Astrocyte of the cerebellum (primary cell): ENCODE results near the gene GLOD5.

ENCODE experiments used
- DNase-seq: peaks from one replicate; pipeline ENCODE4 v3.0.0-alpha.2; 2011; ENCODE audit warnings: low read depth
- H3K4me3 ChIP-seq: 2 replicates; pipeline ENCODE4 v1.5.1; 2011; ENCODE audit warnings: mild to moderate bottlenecking, low read depth, low read length, moderate library complexity
- in situ Hi-C: cut with HindIII; loops from 2 replicates; pipeline ENCODE4 v1.10.0; 2017; ENCODE audit warnings: low sequenced_read_pairs
- TF ChIP-seq, protein P1 (sequence below): IDR thresholded peaks from 2 replicates; pipeline ENCODE4 v1.5.1; 2012; ENCODE audit warnings: low read length, low read depth, moderate library complexity, mild to moderate bottlenecking; ENCODE audit errors: missing control alignments

Gene GLOD5

DNA sequence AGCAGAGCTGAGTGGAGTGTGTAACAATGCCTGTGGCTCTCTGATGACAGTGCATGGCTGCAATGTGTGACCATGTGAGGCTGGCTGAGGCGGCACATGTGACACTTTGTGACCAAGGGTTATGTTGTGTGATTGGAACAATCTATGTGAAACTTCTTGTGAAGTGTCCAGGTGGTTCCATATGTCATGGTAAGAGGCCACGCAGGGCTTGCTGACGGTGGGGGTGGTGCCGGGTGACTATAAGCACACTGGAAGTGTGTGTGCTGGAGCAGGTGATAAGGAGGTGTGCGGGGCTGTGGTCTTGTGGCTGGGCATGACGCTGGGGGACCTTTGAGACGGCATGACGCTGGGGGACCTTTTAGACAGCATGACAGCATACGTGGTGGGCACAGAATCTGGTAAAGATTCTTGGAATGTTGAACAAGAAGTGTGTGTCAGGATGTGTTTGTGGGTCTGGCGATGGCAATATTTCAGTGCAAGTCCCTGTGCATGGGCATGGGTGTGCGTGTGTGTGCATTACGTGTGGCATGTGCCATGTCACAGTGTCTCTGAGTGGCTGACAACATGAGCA is 32.9 kb downstream of the GLOD5 start:
- TF ChIP-seq, protein P1, sequence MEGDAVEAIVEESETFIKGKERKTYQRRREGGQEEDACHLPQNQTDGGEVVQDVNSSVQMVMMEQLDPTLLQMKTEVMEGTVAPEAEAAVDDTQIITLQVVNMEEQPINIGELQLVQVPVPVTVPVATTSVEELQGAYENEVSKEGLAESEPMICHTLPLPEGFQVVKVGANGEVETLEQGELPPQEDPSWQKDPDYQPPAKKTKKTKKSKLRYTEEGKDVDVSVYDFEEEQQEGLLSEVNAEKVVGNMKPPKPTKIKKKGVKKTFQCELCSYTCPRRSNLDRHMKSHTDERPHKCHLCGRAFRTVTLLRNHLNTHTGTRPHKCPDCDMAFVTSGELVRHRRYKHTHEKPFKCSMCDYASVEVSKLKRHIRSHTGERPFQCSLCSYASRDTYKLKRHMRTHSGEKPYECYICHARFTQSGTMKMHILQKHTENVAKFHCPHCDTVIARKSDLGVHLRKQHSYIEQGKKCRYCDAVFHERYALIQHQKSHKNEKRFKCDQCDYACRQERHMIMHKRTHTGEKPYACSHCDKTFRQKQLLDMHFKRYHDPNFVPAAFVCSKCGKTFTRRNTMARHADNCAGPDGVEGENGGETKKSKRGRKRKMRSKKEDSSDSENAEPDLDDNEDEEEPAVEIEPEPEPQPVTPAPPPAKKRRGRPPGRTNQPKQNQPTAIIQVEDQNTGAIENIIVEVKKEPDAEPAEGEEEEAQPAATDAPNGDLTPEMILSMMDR: no peak
- H3K4me3 ChIP-seq: no peak overlapping the region
- no peak for DNase-seq
- in situ Hi-C loops: no loop called here

DNA sequence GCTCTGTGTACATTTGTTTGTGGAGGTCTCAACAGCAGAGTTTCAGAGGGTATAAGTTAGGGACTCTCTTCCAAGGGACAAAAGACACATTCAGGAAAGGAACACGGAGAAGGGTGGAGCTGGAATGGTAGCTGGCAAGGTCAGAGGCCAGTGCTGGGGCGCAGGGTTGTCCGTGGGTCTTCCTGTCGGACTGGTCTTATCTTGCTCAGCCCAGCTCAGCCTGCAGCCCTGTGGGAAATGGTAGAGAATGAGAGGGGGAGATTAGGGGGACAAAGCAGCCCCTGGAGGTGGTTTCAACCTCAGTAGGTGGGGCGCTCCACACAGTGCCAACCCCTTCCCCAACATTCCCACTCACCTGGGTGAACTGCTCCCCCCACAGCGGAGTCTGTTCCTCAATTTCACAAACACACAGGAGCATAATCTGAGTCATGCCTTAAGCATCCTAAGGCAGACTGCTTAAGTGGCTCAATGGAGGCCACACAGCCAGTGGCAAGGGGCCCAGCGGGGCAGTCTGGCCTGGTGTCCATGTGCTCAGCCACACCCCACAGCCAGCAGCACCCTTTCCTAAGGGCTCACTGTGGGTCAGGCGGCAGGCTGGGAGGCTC is 33.5 kb downstream of the GLOD5 start:
- in situ Hi-C loops: no loop called here
- no peak for DNase-seq
- TF ChIP-seq, protein P1: no peak
- H3K4me3 ChIP-seq: no peak overlapping the region

DNA sequence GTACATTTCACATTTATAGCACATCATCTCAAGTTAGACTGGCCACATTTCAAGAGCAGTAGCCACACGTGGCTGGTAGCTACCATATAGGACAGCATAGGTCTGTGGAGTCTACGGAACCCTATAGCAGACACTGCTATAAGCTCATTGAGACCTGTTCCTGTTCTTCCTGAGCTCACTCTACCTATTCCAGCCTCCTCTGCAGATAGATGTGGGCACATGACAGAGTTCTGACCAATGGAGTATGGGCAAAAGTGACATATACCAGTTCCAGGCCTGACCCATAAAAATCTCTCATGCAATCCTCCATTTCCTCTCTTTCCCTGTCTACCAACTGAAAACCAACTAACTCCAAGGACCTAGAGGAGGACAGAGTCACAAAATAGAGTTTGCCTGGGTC is 36.8 kb downstream of the GLOD5 start:
- TF ChIP-seq, protein P1: no peak
- no peak for DNase-seq
- no peak overlapping the region for H3K4me3 ChIP-seq
- in situ Hi-C loops: no loop called here

DNA sequence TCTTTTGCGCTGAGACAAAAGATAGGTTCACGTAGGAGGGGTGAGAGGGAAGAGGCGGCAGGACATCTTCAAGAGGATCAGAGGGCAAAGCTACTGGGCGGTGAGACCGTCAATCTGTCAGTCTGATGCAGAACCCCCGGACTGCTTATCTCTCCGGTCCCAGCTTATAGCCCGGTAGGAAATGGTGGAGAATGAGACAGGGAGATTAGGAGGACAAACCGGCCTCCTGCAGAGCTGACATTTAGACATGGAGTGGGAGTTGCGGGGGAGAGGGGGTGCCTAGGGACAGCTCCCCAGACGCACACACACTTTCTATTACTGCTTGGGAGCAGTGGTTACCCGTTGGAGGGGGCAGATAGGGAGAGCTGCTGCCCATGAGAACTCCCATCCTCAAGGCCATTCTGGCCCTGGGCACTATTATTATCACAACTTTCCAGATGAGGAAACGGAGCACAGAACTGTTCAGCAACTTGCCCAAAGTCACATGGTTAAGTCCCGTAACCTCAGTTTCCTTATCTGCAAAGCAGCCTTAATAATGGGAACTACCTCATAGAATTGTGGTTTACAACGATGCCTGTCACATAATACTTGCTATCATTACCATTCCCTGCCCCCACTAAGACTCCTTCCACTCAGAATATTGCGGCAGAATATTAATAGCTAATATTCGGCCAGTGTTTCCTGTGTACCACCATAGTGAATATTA is 39.2 kb downstream of the GLOD5 start:
- H3K4me3 ChIP-seq: peak overlapping the region; percentile 59
- in situ Hi-C loops: no loop called here
- TF ChIP-seq, protein P1: no peak
- DNase-seq: no peak

DNA sequence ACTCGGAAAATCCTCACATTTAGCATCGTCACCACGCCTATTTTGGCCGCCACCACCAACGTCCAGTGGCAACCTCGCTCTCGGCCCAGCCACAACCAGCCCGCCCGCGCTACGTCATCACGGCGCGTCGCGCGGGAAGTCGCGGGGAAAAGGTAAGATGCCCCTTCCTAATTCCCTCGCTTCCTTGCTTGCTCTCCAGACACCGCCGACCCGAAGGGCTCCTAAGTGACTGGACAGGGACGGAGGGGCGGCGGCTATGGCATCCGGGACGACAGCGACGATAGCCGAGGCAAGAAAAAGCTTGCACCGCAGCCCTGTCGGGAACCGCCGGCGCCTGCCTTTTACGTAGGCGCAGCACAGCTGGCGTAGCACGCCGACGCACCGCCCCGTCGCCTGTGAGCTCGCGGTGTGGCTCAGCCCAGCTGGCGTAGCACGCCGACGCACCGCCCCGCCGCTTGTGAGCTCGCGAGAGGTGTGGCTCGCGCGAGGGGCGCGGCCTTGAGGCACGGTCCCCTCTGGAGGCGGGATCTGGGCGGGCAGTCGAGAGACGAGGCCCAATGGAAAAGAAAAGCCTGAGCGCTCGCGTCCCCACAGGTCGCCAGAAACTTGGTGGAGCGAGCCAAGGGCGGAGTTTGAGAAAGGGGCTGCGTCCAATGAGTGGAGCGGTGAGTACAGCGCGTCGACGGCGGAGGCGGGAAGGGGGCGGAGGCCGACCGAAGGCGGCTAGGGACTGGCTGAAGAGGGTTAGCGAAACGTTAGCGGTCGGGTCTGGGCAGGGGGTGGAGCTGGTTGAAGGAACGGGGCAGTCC is 39.9 kb downstream of the GLOD5 start, which contains the start of gene HDAC6:
Gene HDAC6 (plus strand): TSS at position 788 of the 809 bp plus-strand sequence. CDS start 626 bp downstream, outside the sequence.
- peak within 1 kb of the TSS; percentile 63 for H3K4me3 ChIP-seq
- TF ChIP-seq, protein P1: no peak
- in situ Hi-C loops: no loop called here
- peak; percentile 95 for DNase-seq
